KMS-11 (cell line): ENCODE data around the gene EML5.

Experiments
- H2AFZ ChIP-seq: fragments of 200-600 bp; sonication (generic); 2 replicates; pipeline ENCODE4 v1.6.1; 2016; ENCODE audit warnings: antibody characterized with exemption, mixed run types, low read depth
- H3K27ac ChIP-seq: fragments of 200-600 bp; sonication (generic); 2 replicates; pipeline ENCODE4 v1.6.1; 2016; ENCODE audit warnings: mild to moderate bottlenecking, mixed run types
- H3K27me3 ChIP-seq: fragments of 200-600 bp; sonication (generic); 2 replicates; pipeline ENCODE4 v1.6.1; 2017; ENCODE audit warnings: mild to moderate bottlenecking, low read depth, mixed run types, moderate library complexity; ENCODE audit not compliant: insufficient read depth
- H3K36me3 ChIP-seq: fragments of 200-600 bp; sonication (generic); 2 replicates; pipeline ENCODE4 v1.6.1; 2017; ENCODE audit warnings: mild to moderate bottlenecking, mixed run types; ENCODE audit not compliant: insufficient read depth
- H3K4me1 ChIP-seq: fragments of 200-600 bp; sonication (generic); 2 replicates; pipeline ENCODE4 v1.6.1; 2016; ENCODE audit warnings: mild to moderate bottlenecking, low read depth, mixed run types; ENCODE audit not compliant: poor library complexity, severe bottlenecking
- H3K4me2 ChIP-seq: fragments of 200-600 bp; sonication (generic); 2 replicates; pipeline ENCODE4 v1.7.0; 2016; ENCODE audit warnings: mild to moderate bottlenecking, mixed run types
- H3K4me3 ChIP-seq: fragments of 200-600 bp; sonication (generic); IDR thresholded peaks from 2 replicates; pipeline ENCODE4 v1.6.1; 2017; ENCODE audit warnings: low read depth, low read length, mixed read lengths; ENCODE audit not compliant: insufficient read depth
- H3K79me2 ChIP-seq: fragments of 200-600 bp; sonication (generic); 2 replicates; pipeline ENCODE4 v1.6.1; 2016; ENCODE audit warnings: low read depth, mixed run types; ENCODE audit not compliant: insufficient read depth
- H3K9ac ChIP-seq: fragments of 200-600 bp; sonication (generic); 2 replicates; pipeline ENCODE4 v1.6.1; 2016; ENCODE audit warnings: mild to moderate bottlenecking, mixed run types
- H4K20me1 ChIP-seq: fragments of 200-600 bp; sonication (generic); 2 replicates; pipeline ENCODE4 v1.6.1; 2016; ENCODE audit warnings: mild to moderate bottlenecking, mixed run types; ENCODE audit not compliant: insufficient read depth
- CTCF ChIP-seq: fragments of 200-600 bp; sonication (generic); conservative IDR thresholded peaks from 2 replicates; pipeline ENCODE4 v1.6.1; 2017; ENCODE audit warnings: low read depth, mild to moderate bottlenecking, antibody characterized with exemption, low read length, moderate library complexity, mixed read lengths

The EML5 gene

GRCh38 chr14:88616697-88617096 is 176.1 kb downstream of the EML5 start:
- H3K4me3 ChIP-seq: no peak overlapping the region
- no peaks in the 10 kb centered on the region for H3K36me3 ChIP-seq
- H3K4me1 ChIP-seq: peaks cover 3% of the 10 kb centered on the region
- no peaks in the 10 kb centered on the region for H3K79me2 ChIP-seq
- H3K4me2 ChIP-seq: no peak overlapping the region
- H3K9ac ChIP-seq: no peak overlapping the region
- H3K27ac ChIP-seq: no peak overlapping the region
- TF ChIP-seq CTCF: no peak
- H2AFZ ChIP-seq: no peak overlapping the region
- H3K27me3 ChIP-seq: no peaks in the 10 kb centered on the region
- H4K20me1 ChIP-seq: no peaks in the 10 kb centered on the region

GRCh38 chr14:88614218-88614907 is 178.4 kb downstream of the EML5 start:
- no peak overlapping the region for H3K27ac ChIP-seq
- no peak for TF ChIP-seq CTCF
- H3K4me2 ChIP-seq: no peak overlapping the region
- no peaks in the 10 kb centered on the region for H4K20me1 ChIP-seq
- no peaks in the 10 kb centered on the region for H3K27me3 ChIP-seq
- H3K9ac ChIP-seq: no peak overlapping the region
- H2AFZ ChIP-seq: no peak overlapping the region
- H3K36me3 ChIP-seq: no peaks in the 10 kb centered on the region
- H3K79me2 ChIP-seq: no peaks in the 10 kb centered on the region
- no peak overlapping the region for H3K4me3 ChIP-seq
- peaks cover 3% of the 10 kb centered on the region for H3K4me1 ChIP-seq

GRCh38 chr14:88613552-88614010 is 179.2 kb downstream of the EML5 start:
- Histone ChIP-seq H2AFZ (no peak overlapping the region), H3K4me3 (no peak overlapping the region), H3K36me3 (no peaks in the 10 kb centered on the region), H3K27me3 (no peaks in the 10 kb centered on the region), H3K4me1 (peaks cover 3% of the 10 kb centered on the region), H3K27ac (no peak overlapping the region), H3K79me2 (no peaks in the 10 kb centered on the region), H3K4me2 (no peak overlapping the region), H3K9ac (no peak overlapping the region), H4K20me1 (no peaks in the 10 kb centered on the region)
- TF ChIP-seq CTCF: no peak

GRCh38 chr14:88612981-88613380 is 179.8 kb downstream of the EML5 start:
- no peak overlapping the region for H3K27ac ChIP-seq
- H2AFZ ChIP-seq: no peak overlapping the region
- no peak overlapping the region for H3K4me2 ChIP-seq
- no peak for TF ChIP-seq CTCF
- no peak overlapping the region for H3K9ac ChIP-seq
- H3K36me3 ChIP-seq: no peaks in the 10 kb centered on the region
- H3K4me1 ChIP-seq: peaks cover 3% of the 10 kb centered on the region
- H3K4me3 ChIP-seq: no peak overlapping the region
- H4K20me1 ChIP-seq: no peaks in the 10 kb centered on the region
- no peaks in the 10 kb centered on the region for H3K79me2 ChIP-seq
- H3K27me3 ChIP-seq: no peaks in the 10 kb centered on the region
